ENCODE data around the gene HOXD10.

The HOXD10 gene

GRCh38 chr2:176092270-176093144, 24.1 kb upstream of the HOXD10 start, which contains the start of gene HOXD13:
Gene HOXD13 (plus strand): TSS chr2:176092721. CDS start chr2:176092891, 170 bp downstream.
- FAIRE-seq (no peak), DNase-seq (ENCODE audit: insufficient read length) (no peak)
- TF ChIP-seq POLR2AphosphoS5 (IDR thresholded peaks at IDR 0.05; ENCODE audit: low read depth, low read length) (no peak), TAF1 (IDR thresholded peaks at IDR 0.05; ENCODE audit: borderline replicate concordance, low read depth, low read length) (no peak), POLR2A (IDR thresholded peaks at IDR 0.05; ENCODE audit: low read depth, low read length) (no peak)

GRCh38 chr2:176093145-176093897, 23.3 kb upstream of the HOXD10 start:
- FAIRE-seq (no peak), DNase-seq (ENCODE audit: insufficient read length) (no peak)
- TF ChIP-seq TAF1 (IDR thresholded peaks at IDR 0.05; ENCODE audit: borderline replicate concordance, low read depth, low read length) (no peak), POLR2AphosphoS5 (IDR thresholded peaks at IDR 0.05; ENCODE audit: low read depth, low read length) (no peak), POLR2A (IDR thresholded peaks at IDR 0.05; ENCODE audit: low read depth, low read length) (no peak)

- DNase-seq (ENCODE audit: insufficient read length): no peak
- FAIRE-seq: no peak
Measured at GRCh38 chr2:176093898-176094249, 22.7 kb upstream of the HOXD10 start.

GRCh38 chr2:176094349-176094748, 22.2 kb upstream of the HOXD10 start:
- no peak for FAIRE-seq
- TF ChIP-seq POLR2A (IDR thresholded peaks at IDR 0.05; ENCODE audit: low read depth, low read length) (no peak), POLR2AphosphoS5 (IDR thresholded peaks at IDR 0.05; ENCODE audit: low read depth, low read length) (no peak), TAF1 (IDR thresholded peaks at IDR 0.05; ENCODE audit: borderline replicate concordance, low read depth, low read length) (no peak)
- no peak for DNase-seq (ENCODE audit: insufficient read length)

More at GRCh38 chr2:176093898-176094249, 22.7 kb upstream of the HOXD10 start:
- TF ChIP-seq POLR2AphosphoS5 (IDR thresholded peaks at IDR 0.05; ENCODE audit: low read depth, low read length): no peak

GRCh38 chr2:176095421-176095820, 21.2 kb upstream of the HOXD10 start:
- TF ChIP-seq POLR2AphosphoS5 (IDR thresholded peaks at IDR 0.05; ENCODE audit: low read depth, low read length) (no peak), POLR2A (IDR thresholded peaks at IDR 0.05; ENCODE audit: low read depth, low read length) (no peak), TAF1 (IDR thresholded peaks at IDR 0.05; ENCODE audit: borderline replicate concordance, low read depth, low read length) (no peak)
- no peak for DNase-seq (ENCODE audit: insufficient read length)
- no peak for FAIRE-seq

- DNase-seq (ENCODE audit: insufficient read length) (no peak), FAIRE-seq (peak; percentile 83)
- TF ChIP-seq TAF1 (IDR thresholded peaks at IDR 0.05; ENCODE audit: borderline replicate concordance, low read depth, low read length) (no peak), POLR2A (IDR thresholded peaks at IDR 0.05; ENCODE audit: low read depth, low read length) (no peak), POLR2AphosphoS5 (IDR thresholded peaks at IDR 0.05; ENCODE audit: low read depth, low read length) (no peak)
Measured at GRCh38 chr2:176096243-176096985, 20.2 kb upstream of the HOXD10 start.

GRCh38 chr2:176096986-176097819, 19.4 kb upstream of the HOXD10 start:
- peak; percentile 71 for DNase-seq (ENCODE audit: insufficient read length)
- peak; percentile 92 for FAIRE-seq
- TF ChIP-seq POLR2A (IDR thresholded peaks at IDR 0.05; ENCODE audit: low read depth, low read length): no peak
- TF ChIP-seq TAF1 (IDR thresholded peaks at IDR 0.05; ENCODE audit: borderline replicate concordance, low read depth, low read length): no peak
- TF ChIP-seq POLR2AphosphoS5 (IDR thresholded peaks at IDR 0.05; ENCODE audit: low read depth, low read length): no peak

GRCh38 chr2:176097820-176098365, 18.7 kb upstream of the HOXD10 start:
- FAIRE-seq: no peak
- TF ChIP-seq TAF1 (IDR thresholded peaks at IDR 0.05; ENCODE audit: borderline replicate concordance, low read depth, low read length): no peak
- no peak for TF ChIP-seq POLR2A (IDR thresholded peaks at IDR 0.05; ENCODE audit: low read depth, low read length)
- TF ChIP-seq POLR2AphosphoS5 (IDR thresholded peaks at IDR 0.05; ENCODE audit: low read depth, low read length): no peak
- no peak for DNase-seq (ENCODE audit: insufficient read length)

- DNase-seq (ENCODE audit: insufficient read length) (no peak), FAIRE-seq (no peak)
- TF ChIP-seq TAF1 (IDR thresholded peaks at IDR 0.05; ENCODE audit: borderline replicate concordance, low read depth, low read length): no peak
- no peak for TF ChIP-seq POLR2AphosphoS5 (IDR thresholded peaks at IDR 0.05; ENCODE audit: low read depth, low read length)
- TF ChIP-seq POLR2A (IDR thresholded peaks at IDR 0.05; ENCODE audit: low read depth, low read length): no peak
Measured at GRCh38 chr2:176098366-176099158, 18.0 kb upstream of the HOXD10 start.

Data from GM12892 (cell line).